ENCODE results near the gene CYP3A4.
"Not testable (repeated sequence)": the region's sequence is repeated elsewhere in the genome, so short reads cannot be mapped to it uniquely, and the experiment has no call there.

Gene CYP3A4

GRCh38 chr7:99739699-99740572 is 44.0 kb downstream of the CYP3A4 start:
- Histone ChIP-seq H3K36me3 (replicated peaks; ENCODE audit: insufficient read depth, low read length) (no peaks in the 10 kb centered on the region), H3K4me1 (ENCODE audit: low read length) (no peaks in the 10 kb centered on the region), H3K9me3 (replicated peaks; ENCODE audit: insufficient read depth, low read length) (no peaks in the 10 kb centered on the region), H2AFZ (ENCODE audit: low read length) (no peak overlapping the region), H4K20me1 (ENCODE audit: insufficient read depth, low read length) (no peaks in the 10 kb centered on the region), H3K4me2 (ENCODE audit: low read depth, low read length) (no peak overlapping the region), H3K27me3 (replicated peaks; ENCODE audit: insufficient read depth, low read length) (no peaks in the 10 kb centered on the region), H3K9me2 (replicated peaks; ENCODE audit: insufficient read depth, low read length) (no peaks in the 10 kb centered on the region), H3K4me3 (ENCODE audit: low read length) (no peak overlapping the region), H3F3A (ENCODE audit: insufficient read depth, low read length) (no peaks in the 10 kb centered on the region), H3K79me2 (ENCODE audit: low read length) (no peaks in the 10 kb centered on the region), H3K27ac (ENCODE audit: low read length) (no peak overlapping the region), H3K9ac (ENCODE audit: low read length) (no peak overlapping the region)
- no peak for TF ChIP-seq EZH2phosphoT487 (IDR thresholded peaks at IDR 0.05; ENCODE audit: low read length)
- TF ChIP-seq EZH2 (optimal IDR thresholded peaks at IDR 0.05; ENCODE audit: low read depth, low read length): no peak
- no peak for TF ChIP-seq CTCF (IDR thresholded peaks at IDR 0.05; ENCODE audit: low read length)
- no peak for DNase-seq

DNA sequence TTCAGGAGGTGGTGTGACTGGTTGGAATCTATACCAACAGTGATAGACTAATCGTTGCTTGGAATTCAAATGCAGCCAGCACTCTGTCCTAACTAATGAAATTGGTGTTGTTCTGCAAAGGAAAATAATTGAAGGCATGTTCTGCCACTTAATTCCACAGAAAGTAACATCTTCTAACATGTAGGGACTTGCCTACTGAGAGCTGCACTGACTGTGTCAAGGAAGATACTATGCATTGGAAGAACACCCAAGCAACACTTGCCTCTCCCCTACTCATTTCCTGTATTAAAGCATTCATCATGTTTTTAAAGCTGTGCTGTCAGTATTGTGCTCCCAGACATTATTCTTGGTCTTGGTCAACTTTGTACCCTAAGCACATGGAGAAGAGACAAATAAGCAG is 46.3 kb downstream of the CYP3A4 start:
- no peak for DNase-seq
- Histone ChIP-seq H3K9me3 (replicated peaks; ENCODE audit: insufficient read depth, low read length) (no peaks in the 10 kb centered on the region), H2AFZ (ENCODE audit: low read length) (no peak overlapping the region), H3F3A (ENCODE audit: insufficient read depth, low read length) (no peaks in the 10 kb centered on the region), H3K27me3 (replicated peaks; ENCODE audit: insufficient read depth, low read length) (no peaks in the 10 kb centered on the region), H3K9ac (ENCODE audit: low read length) (no peak overlapping the region), H3K79me2 (ENCODE audit: low read length) (no peaks in the 10 kb centered on the region), H3K4me1 (ENCODE audit: low read length) (no peaks in the 10 kb centered on the region), H3K27ac (ENCODE audit: low read length) (no peak overlapping the region), H4K20me1 (ENCODE audit: insufficient read depth, low read length) (no peaks in the 10 kb centered on the region), H3K9me2 (replicated peaks; ENCODE audit: insufficient read depth, low read length) (no peaks in the 10 kb centered on the region), H3K36me3 (replicated peaks; ENCODE audit: insufficient read depth, low read length) (no peaks in the 10 kb centered on the region), H3K4me2 (ENCODE audit: low read depth, low read length) (no peak overlapping the region), H3K4me3 (ENCODE audit: low read length) (no peak overlapping the region)
- TF ChIP-seq EZH2phosphoT487 (IDR thresholded peaks at IDR 0.05; ENCODE audit: low read length) (no peak), EZH2 (optimal IDR thresholded peaks at IDR 0.05; ENCODE audit: low read depth, low read length) (no peak), CTCF (IDR thresholded peaks at IDR 0.05; ENCODE audit: low read length) (no peak)

GRCh38 chr7:99736667-99737066 is 47.3 kb downstream of the CYP3A4 start:
- not testable (repeated sequence) for H3K27ac ChIP-seq (ENCODE audit: low read length); H2AFZ ChIP-seq (ENCODE audit: low read length); H3K9me3 ChIP-seq (replicated peaks; ENCODE audit: insufficient read depth, low read length); H3K9ac ChIP-seq (ENCODE audit: low read length); H3K79me2 ChIP-seq (ENCODE audit: low read length); H3K36me3 ChIP-seq (replicated peaks; ENCODE audit: insufficient read depth, low read length); H3K9me2 ChIP-seq (replicated peaks; ENCODE audit: insufficient read depth, low read length); H3F3A ChIP-seq (ENCODE audit: insufficient read depth, low read length); H4K20me1 ChIP-seq (ENCODE audit: insufficient read depth, low read length); H3K27me3 ChIP-seq (replicated peaks; ENCODE audit: insufficient read depth, low read length); H3K4me1 ChIP-seq (ENCODE audit: low read length); H3K4me3 ChIP-seq (ENCODE audit: low read length); H3K4me2 ChIP-seq (ENCODE audit: low read depth, low read length); DNase-seq

- Histone ChIP-seq H2AFZ (ENCODE audit: low read length) (no peak within 1 kb of the TSS), H3K4me3 (ENCODE audit: low read length) (no peak within 1 kb of the TSS), H3K27ac (ENCODE audit: low read length) (no peak within 1 kb of the TSS), H3K79me2 (ENCODE audit: low read length) (no peaks in the 10 kb centered on the region), H3K9me3 (replicated peaks; ENCODE audit: insufficient read depth, low read length) (no peaks in the 10 kb centered on the region), H3F3A (ENCODE audit: insufficient read depth, low read length) (no peaks in the 10 kb centered on the region), H3K9me2 (replicated peaks; ENCODE audit: insufficient read depth, low read length) (no peaks in the 10 kb centered on the region), H3K4me2 (ENCODE audit: low read depth, low read length) (no peak within 1 kb of the TSS), H4K20me1 (ENCODE audit: insufficient read depth, low read length) (no peaks in the 10 kb centered on the region), H3K4me1 (ENCODE audit: low read length) (no peaks in the 10 kb centered on the region), H3K9ac (ENCODE audit: low read length) (no peak within 1 kb of the TSS), H3K27me3 (replicated peaks; ENCODE audit: insufficient read depth, low read length) (no peaks in the 10 kb centered on the region), H3K36me3 (replicated peaks; ENCODE audit: insufficient read depth, low read length) (no peaks in the 10 kb centered on the region)
- no peak for DNase-seq
- no peak for TF ChIP-seq CTCF (IDR thresholded peaks at IDR 0.05; ENCODE audit: low read length)
- no peak for TF ChIP-seq EZH2phosphoT487 (IDR thresholded peaks at IDR 0.05; ENCODE audit: low read length)
- TF ChIP-seq EZH2 (optimal IDR thresholded peaks at IDR 0.05; ENCODE audit: low read depth, low read length): no peak
These were observed 49.0 kb downstream of the CYP3A4 start, which contains the start of gene CYP3A7 for GRCh38 chr7:99734987-99735386. CYP3A7 (minus strand) TSS chr7:99735196; CDS start chr7:99735093, 103 bp downstream.
